NCI-H2227 treated with DMSO at 0.1 percent for 48 hours (cell line): ENCODE results near the gene MAPKAP1.
"Not testable (repeated sequence)": the region's sequence is repeated elsewhere in the genome, so short reads cannot be mapped to it uniquely, and the experiment has no call there.

Source experiments
- DNase-seq: peaks from one replicate; lab custom pipeline; 2025; lab: John Stamatoyannopoulos, UW

The MAPKAP1 gene

GRCh38 chr9:125604196-125604595 lies 102.8 kb downstream of the MAPKAP1 start:
- DNase-seq = no peak

GRCh38 chr9:125603478-125604021 lies 103.5 kb downstream of the MAPKAP1 start:
- no peak for DNase-seq

- DNase-seq = no peak
Observed at GRCh38 chr9:125601961-125602360, 105.0 kb downstream of the MAPKAP1 start.

- DNase-seq = no peak
Observed at GRCh38 chr9:125600194-125600593, 106.8 kb downstream of the MAPKAP1 start.

GRCh38 chr9:125594223-125594610 lies 112.8 kb downstream of the MAPKAP1 start:
- no peak for DNase-seq

GRCh38 chr9:125593581-125594222 lies 113.3 kb downstream of the MAPKAP1 start:
- DNase-seq = no peak

- no peak for DNase-seq
Observed at GRCh38 chr9:125591888-125592287, 115.1 kb downstream of the MAPKAP1 start.

- DNase-seq = no peak
Observed at GRCh38 chr9:125591245-125591644, 115.8 kb downstream of the MAPKAP1 start.

GRCh38 chr9:125589287-125589686 lies 117.7 kb downstream of the MAPKAP1 start:
- no peak for DNase-seq

GRCh38 chr9:125587819-125588460 lies 119.1 kb downstream of the MAPKAP1 start:
- no peak for DNase-seq

GRCh38 chr9:125586172-125586511 lies 120.9 kb downstream of the MAPKAP1 start:
- DNase-seq = no peak

- DNase-seq = no peak
Observed at GRCh38 chr9:125585503-125586171, 121.4 kb downstream of the MAPKAP1 start.

GRCh38 chr9:125580701-125581286 lies 126.2 kb downstream of the MAPKAP1 start:
- DNase-seq = no peak

GRCh38 chr9:125579030-125579932 lies 127.7 kb downstream of the MAPKAP1 start:
- DNase-seq = no peak

- no peak for DNase-seq
Observed at GRCh38 chr9:125574126-125574877, 132.7 kb downstream of the MAPKAP1 start.

GRCh38 chr9:125572461-125572860 lies 134.5 kb downstream of the MAPKAP1 start:
- DNase-seq = not testable (repeated sequence)

GRCh38 chr9:125571824-125572223 lies 135.2 kb downstream of the MAPKAP1 start:
- DNase-seq = not testable (repeated sequence)

- no peak for DNase-seq
Observed at GRCh38 chr9:125570246-125570645, 136.8 kb downstream of the MAPKAP1 start.

GRCh38 chr9:125568621-125569020 lies 138.4 kb downstream of the MAPKAP1 start:
- no peak for DNase-seq

- DNase-seq = not testable (repeated sequence)
Observed at GRCh38 chr9:125566051-125566450, 141.0 kb downstream of the MAPKAP1 start.

GRCh38 chr9:125565126-125565525 lies 141.9 kb downstream of the MAPKAP1 start:
- no peak for DNase-seq
